Skeletal muscle cell (primary cell): Measurements from ENCODE around the gene CROCC2.
A peak's percentile ranks its signal among the peaks of the same experiment; 100 is the strongest.

Experiments used
- DNase-seq: peaks from one replicate; pipeline ENCODE4 v3.0.0-alpha.2; 2010; ENCODE audit warnings: low read depth
- H3K4me3 ChIP-seq: 2 replicates; pipeline ENCODE4 v1.5.1; 2011; ENCODE audit warnings: low read depth, mild to moderate bottlenecking, control low read depth, low read length, moderate library complexity

CROCC2 gene

GRCh38 chr2:240906141-240906910, at the start of gene CROCC2:
TSS of gene CROCC2 (plus strand) at chr2:240906336. CDS start at chr2:240906514, 178 bp downstream.
- no peak within 1 kb of the TSS for H3K4me3 ChIP-seq
- no peak for DNase-seq

- H3K4me3 ChIP-seq = no peak overlapping the region
- DNase-seq = no peak
These were observed 48.8 kb upstream of the CROCC2 start for GRCh38 chr2:240857039-240858008.

- no peak overlapping the region for H3K4me3 ChIP-seq
- DNase-seq = no peak
These were observed 47.8 kb upstream of the CROCC2 start for GRCh38 chr2:240858321-240858720.

GRCh38 chr2:240858871-240859270, 47.3 kb upstream of the CROCC2 start:
- no peak for DNase-seq

GRCh38 chr2:240861547-240861946, 44.6 kb upstream of the CROCC2 start:
- H3K4me3 ChIP-seq = no peak overlapping the region
- DNase-seq = no peak

More at GRCh38 chr2:240858871-240859270, 47.3 kb upstream of the CROCC2 start:
- no peak overlapping the region for H3K4me3 ChIP-seq

GRCh38 chr2:240864475-240864874, 41.7 kb upstream of the CROCC2 start:
- no peak for DNase-seq
- H3K4me3 ChIP-seq = no peak overlapping the region

GRCh38 chr2:240865391-240865790, 40.7 kb upstream of the CROCC2 start:
- DNase-seq = no peak
- no peak overlapping the region for H3K4me3 ChIP-seq

GRCh38 chr2:240868286-240869108, 37.6 kb upstream of the CROCC2 start, which contains the start of gene AGXT:
TSS of gene AGXT (plus strand) at chr2:240868824. CDS start at chr2:240868866, 42 bp downstream.
- DNase-seq = peak; percentile 21
- no peak within 1 kb of the TSS for H3K4me3 ChIP-seq

GRCh38 chr2:240869109-240869955, 36.8 kb upstream of the CROCC2 start:
- no peak overlapping the region for H3K4me3 ChIP-seq
- no peak for DNase-seq

GRCh38 chr2:240869956-240870875, 35.9 kb upstream of the CROCC2 start:
- no peak overlapping the region for H3K4me3 ChIP-seq
- no peak for DNase-seq

- DNase-seq = no peak
- H3K4me3 ChIP-seq = no peak overlapping the region
These were observed 34.8 kb upstream of the CROCC2 start for GRCh38 chr2:240871071-240871958.

GRCh38 chr2:240872317-240873097, 33.6 kb upstream of the CROCC2 start:
- DNase-seq = no peak
- no peak overlapping the region for H3K4me3 ChIP-seq

GRCh38 chr2:240873098-240873788, 32.9 kb upstream of the CROCC2 start:
- no peak for DNase-seq
- H3K4me3 ChIP-seq = no peak overlapping the region

- DNase-seq = no peak
- no peak overlapping the region for H3K4me3 ChIP-seq
These were observed 32.1 kb upstream of the CROCC2 start for GRCh38 chr2:240873805-240874714.
